NCI-H460 (cell line): ENCODE measurements around the gene ZNF783. TPM values are rescaled to one million over a fixed set of nuclear protein-coding genes. Genes with fewer than 3 reads are reported as not detected.
"Not testable (repeated sequence)": the region's sequence is repeated elsewhere in the genome, so short reads cannot be mapped to it uniquely, and the experiment has no call there.

Source experiments
- DNase-seq: peaks from one replicate; pipeline ENCODE4 v3.0.0-alpha.2; 2016; ENCODE audit warnings: low read depth; ENCODE audit errors: extremely low read depth
- total RNA-seq: library from RNA; depleted of rRNA; stranded (reverse); fragments of >200 nt; shearing (Covaris generic); gene quantifications from 2 replicates; pipeline ENCODE4 v1.2.3, GENCODE V29; 2014

The ZNF783 gene
- total RNA-seq, 1 experiment from 2014 or later = 3.0 TPM

- DNase-seq = no peak
These were observed 34.4 kb downstream of the ZNF783 start for GRCh38 chr7:149296368-149296767.

- no peak for DNase-seq
These were observed 35.2 kb downstream of the ZNF783 start for GRCh38 chr7:149297034-149297755.

- DNase-seq = no peak
These were observed 38.8 kb downstream of the ZNF783 start for GRCh38 chr7:149300620-149301285.

- no peak for DNase-seq
These were observed 40.2 kb downstream of the ZNF783 start for GRCh38 chr7:149302222-149302621.

- DNase-seq = no peak
These were observed 40.9 kb downstream of the ZNF783 start for GRCh38 chr7:149302865-149303264.

GRCh38 chr7:149304006-149304405, 42.0 kb downstream of the ZNF783 start:
- DNase-seq = no peak

- DNase-seq = no peak
These were observed 44.9 kb downstream of the ZNF783 start for GRCh38 chr7:149306854-149307253.

- DNase-seq = no peak
These were observed 45.9 kb downstream of the ZNF783 start for GRCh38 chr7:149307775-149308501.

- peak; percentile 57 for DNase-seq
These were observed 48.3 kb downstream of the ZNF783 start for GRCh38 chr7:149310113-149310836.

- DNase-seq = no peak
These were observed 49.1 kb downstream of the ZNF783 start for GRCh38 chr7:149310990-149311573.

- no peak for DNase-seq
These were observed 52.0 kb downstream of the ZNF783 start for GRCh38 chr7:149313981-149314380.

- DNase-seq = no peak
These were observed 54.6 kb downstream of the ZNF783 start for GRCh38 chr7:149316606-149317005.

GRCh38 chr7:149317496-149317895, 55.5 kb downstream of the ZNF783 start:
- no peak for DNase-seq

- DNase-seq = no peak
These were observed 56.1 kb downstream of the ZNF783 start for GRCh38 chr7:149317986-149318672.

GRCh38 chr7:149319376-149319775, 57.4 kb downstream of the ZNF783 start:
- no peak for DNase-seq

GRCh38 chr7:149320313-149321124, 58.5 kb downstream of the ZNF783 start:
- no peak for DNase-seq

- DNase-seq = not testable (repeated sequence)
These were observed 59.3 kb downstream of the ZNF783 start for GRCh38 chr7:149321125-149321905.

GRCh38 chr7:149321978-149322541, 60.1 kb downstream of the ZNF783 start:
- DNase-seq = no peak
